SK-N-SH treated with all-trans-retinoic acid at 6 μM for 48 hours (cell line): ENCODE measurements around the gene HES5.

ENCODE experiments used
- ARNTL ChIP-seq: fragments of 450-650 bp; formaldehyde crosslinking; IDR thresholded peaks from 2 replicates; pipeline ENCODE4 v1.5.0; 2020; ENCODE audit warnings: low read depth, mild to moderate bottlenecking, moderate library complexity, borderline replicate concordance
- CREB5 ChIP-seq: fragments of 250-450 bp; sonication (Bioruptor Pico); IDR thresholded peaks from 2 replicates; pipeline ENCODE4 v1.5.1; 2020; ENCODE audit warnings: low read depth, mild to moderate bottlenecking, moderate library complexity
- CSRNP3 ChIP-seq: fragments of 250-450 bp; sonication (Bioruptor Pico); IDR thresholded peaks from 2 replicates; pipeline ENCODE4 v1.5.1; 2021; ENCODE audit warnings: mild to moderate bottlenecking, moderate library complexity
- PPARA ChIP-seq: fragments of 250-450 bp; sonication (Bioruptor Pico); IDR thresholded peaks from 2 replicates; pipeline ENCODE4 v1.5.0; 2020; ENCODE audit warnings: mild to moderate bottlenecking, borderline replicate concordance
- RARB ChIP-seq: fragments of 250-450 bp; sonication (Bioruptor Pico); IDR thresholded peaks from 2 replicates; pipeline ENCODE4 v1.8.0; 2021; ENCODE audit warnings: mild to moderate bottlenecking, moderate library complexity
- TCF4 ChIP-seq: fragments of 250-450 bp; sonication (Bioruptor Pico); IDR thresholded peaks from 2 replicates; pipeline ENCODE4 v1.8.0; 2021; ENCODE audit warnings: mild to moderate bottlenecking, moderate library complexity, borderline replicate concordance
- TOX ChIP-seq: fragments of 250-450 bp; sonication (Bioruptor Pico); IDR thresholded peaks from 2 replicates; pipeline ENCODE4 v1.8.0; 2021; ENCODE audit warnings: mild to moderate bottlenecking, moderate library complexity, borderline replicate concordance
- TSHZ2 ChIP-seq: fragments of 250-450 bp; sonication (Bioruptor Pico); IDR thresholded peaks from 2 replicates; pipeline ENCODE4 v1.5.0; 2020; ENCODE audit warnings: mild to moderate bottlenecking, moderate library complexity
- ZC3H10 ChIP-seq: fragments of 250-450 bp; sonication (Bioruptor Pico); IDR thresholded peaks from 2 replicates; pipeline ENCODE4 v1.5.1; 2021; ENCODE audit warnings: mild to moderate bottlenecking, moderate library complexity
- ZFP30 ChIP-seq: fragments of 450-650 bp; formaldehyde crosslinking; IDR thresholded peaks from 2 replicates; pipeline ENCODE4 v1.5.0; 2022; ENCODE audit warnings: mild to moderate bottlenecking, moderate library complexity
- ZNF565 ChIP-seq: fragments of 450-650 bp; formaldehyde crosslinking; conservative IDR thresholded peaks from 2 replicates; pipeline ENCODE4 v1.5.0; 2020; ENCODE audit warnings: low read depth, mild to moderate bottlenecking, moderate library complexity
- ZNF70 ChIP-seq: fragments of 450-650 bp; formaldehyde crosslinking; IDR thresholded peaks from 2 replicates; pipeline ENCODE4 v1.5.0; 2020; ENCODE audit warnings: mild to moderate bottlenecking, moderate library complexity

- TF ChIP-seq ZNF70 (CRISPR knock-in tag) (no peak), TCF4 (no peak), RARB (CRISPR knock-in tag) (no peak), CSRNP3 (CRISPR knock-in tag) (no peak), ZNF565 (no peak), CREB5 (CRISPR knock-in tag) (no peak), ARNTL (no peak), ZC3H10 (CRISPR knock-in tag) (no peak), TSHZ2 (no peak), ZFP30 (no peak), PPARA (CRISPR knock-in tag) (no peak), TOX (CRISPR knock-in tag) (no peak)
Observed at GRCh38 chr1:2505461-2505994, 24.5 kb downstream of the HES5 start.
